Thyroid gland (tissue), 4 donors: ENCODE results near the gene NBEAL2. TPM values are rescaled to one million over a fixed set of nuclear protein-coding genes. Genes with fewer than 3 reads are reported as not detected.

Source experiments
- DNase-seq, 2 donors: peaks; one replicate each; pipeline ENCODE4 v3.0.0-alpha.2; 2019
- H3K27ac ChIP-seq, 3 donors: fragments of 200-600 bp; sonication (generic); 1 replicate in 2 of 3; 2 replicates in 1 of 3; pipeline ENCODE4 v1.5.1; 2016 to 2019; ENCODE audit warnings: mild to moderate bottlenecking in 1 of 3, moderate library complexity in 1 of 3
- H3K27me3 ChIP-seq: fragments of 200-600 bp; sonication (generic); one replicate; pipeline ENCODE4 v1.5.1; 2019
- H3K36me3 ChIP-seq, 2 donors: fragments of 200-600 bp; sonication (generic); one replicate each; pipeline ENCODE4 v1.5.1; 2016 to 2019
- H3K4me1 ChIP-seq, 2 donors: fragments of 200-600 bp; sonication (generic); one replicate each; pipeline ENCODE4 v1.5.1; 2017 to 2019
- H3K4me3 ChIP-seq, 3 donors: fragments of 200-600 bp; sonication (generic); replicated peaks in 1 of 3; 1 replicate in 2 of 3; 2 replicates in 1 of 3; pipeline ENCODE4 v1.5.1; 2016; ENCODE audit warnings: mild to moderate bottlenecking in 1 of 3
- H3K9me3 ChIP-seq: fragments of 200-600 bp; sonication (generic); one replicate; pipeline ENCODE4 v1.5.1; 2017
- CTCF ChIP-seq, 6 experiments: fragments of 200-600 bp in 3 of 6; fragments of 450-650 bp in 3 of 6; sonication (generic) in 3 of 6; IDR thresholded peaks; one replicate each; pipeline ENCODE4 v1.5.1; 2016 to 2019; ENCODE audit warnings: antibody characterized with exemption in 6 of 6, mild to moderate bottlenecking in 2 of 6, inconsistent platforms in 1 of 6, moderate library complexity in 1 of 6
- POLR2A ChIP-seq, 2 donors: fragments of 450-650 bp; IDR thresholded peaks; one replicate each; pipeline ENCODE4 v1.6.1; 2017; ENCODE audit warnings: antibody characterized with exemption in 2 of 2, mild to moderate bottlenecking in 2 of 2, moderate library complexity in 1 of 2
- WGBS, 2 donors: methylation state at CpG; one replicate each; pipeline ENCODE4 v1.1.5; 2017; 5-methylcytosine and 5-hydroxymethylcytosine counted together
- intact Hi-C: fragments of 100-400 bp; cut with DNase I; formaldehyde crosslinking; loops from one replicate; pipeline ENCODE4 v1.15.1; 2023
- total RNA-seq, 4 donors: library from RNA; depleted of rRNA; stranded (reverse); fragments of >200 nt; gene quantifications; one replicate each; pipeline ENCODE4 v1.2.3, GENCODE V29; 2016

The NBEAL2 gene
- total RNA-seq, 4 donors from 2014 or later: 19.4 to 38.6 (median 27.5) TPM

GRCh38 chr3:46987319-46987742 lies 7.9 kb downstream of the NBEAL2 start:
- peaks cover 1 to 16% of the 10 kb centered on the region in 2 donors for H3K4me1 ChIP-seq
- TF ChIP-seq CTCF (IDR thresholded peaks at IDR 0.05) (no peak), POLR2A (IDR thresholded peaks at IDR 0.05) (no peak)
- no peak overlapping the region for H3K4me3 ChIP-seq
- peak overlapping the region in 1 of 3 donors; percentile 2 for H3K27ac ChIP-seq
- H3K27me3 ChIP-seq: no peaks in the 10 kb centered on the region
- no peaks in the 10 kb centered on the region for H3K36me3 ChIP-seq
- H3K9me3 ChIP-seq: no peaks in the 10 kb centered on the region
- no peak for DNase-seq
- WGBS, 2 donors: 76 to 88% methylated on average over 9 of the region's 9 CpGs
- intact Hi-C loops: no loop called here

GRCh38 chr3:46987743-46988401 lies 8.4 kb downstream of the NBEAL2 start:
- intact Hi-C loops: no loop called here
- no peak for TF ChIP-seq CTCF (IDR thresholded peaks at IDR 0.05)
- no peak for TF ChIP-seq POLR2A (IDR thresholded peaks at IDR 0.05)
- H3K4me3 ChIP-seq: no peak overlapping the region
- H3K27me3 ChIP-seq: no peaks in the 10 kb centered on the region
- H3K4me1 ChIP-seq: peaks cover 0 to 12% of the 10 kb centered on the region in 2 donors
- H3K36me3 ChIP-seq: no peaks in the 10 kb centered on the region
- WGBS, 2 donors: 49 to 60% methylated on average over 9 to 15 of the region's 16 CpGs
- H3K9me3 ChIP-seq: no peaks in the 10 kb centered on the region
- peak overlapping the region in 1 of 3 donors; percentile 28 for H3K27ac ChIP-seq
- peak in 1 of 2 donors; percentile 47 for DNase-seq

GRCh38 chr3:46988616-46989015 lies 9.2 kb downstream of the NBEAL2 start:
- no peak overlapping the region for H3K4me3 ChIP-seq
- peaks cover 0 to 12% of the 10 kb centered on the region in 2 donors for H3K4me1 ChIP-seq
- no peak overlapping the region for H3K27ac ChIP-seq
- DNase-seq: no peak
- H3K9me3 ChIP-seq: no peaks in the 10 kb centered on the region
- WGBS, 2 donors: 90 to 95% methylated on average over 4 of the region's 4 CpGs
- no peaks in the 10 kb centered on the region for H3K36me3 ChIP-seq
- TF ChIP-seq CTCF (IDR thresholded peaks at IDR 0.05) (no peak), POLR2A (IDR thresholded peaks at IDR 0.05) (no peak)
- intact Hi-C loops: no loop called here
- no peaks in the 10 kb centered on the region for H3K27me3 ChIP-seq

GRCh38 chr3:46989146-46989810 lies 9.8 kb downstream of the NBEAL2 start:
- H3K27me3 ChIP-seq: no peaks in the 10 kb centered on the region
- DNase-seq: no peak
- no peaks in the 10 kb centered on the region for H3K36me3 ChIP-seq
- no peak overlapping the region for H3K27ac ChIP-seq
- no peak for TF ChIP-seq CTCF (IDR thresholded peaks at IDR 0.05)
- no peak for TF ChIP-seq POLR2A (IDR thresholded peaks at IDR 0.05)
- WGBS, 2 donors: 81 to 88% methylated on average over 9 to 17 of the region's 17 CpGs
- no peaks in the 10 kb centered on the region for H3K9me3 ChIP-seq
- intact Hi-C loops: no loop called here
- H3K4me3 ChIP-seq: no peak overlapping the region
- peaks cover 0 to 12% of the 10 kb centered on the region in 2 donors for H3K4me1 ChIP-seq
